ENCODE measurements around the gene BANF2. TPM values are rescaled to one million over a fixed set of nuclear protein-coding genes. Genes with fewer than 3 reads are reported as not detected.
A peak's percentile ranks its signal among the peaks of the same experiment; 100 is the strongest.

The BANF2 gene
- total and polyA plus RNA-seq, 2 of the 13 experiments (the other 11 are each of a cell fraction or from before 2014, with no cell fraction given) = 0.35 TPM; not detected in 1

DNA sequence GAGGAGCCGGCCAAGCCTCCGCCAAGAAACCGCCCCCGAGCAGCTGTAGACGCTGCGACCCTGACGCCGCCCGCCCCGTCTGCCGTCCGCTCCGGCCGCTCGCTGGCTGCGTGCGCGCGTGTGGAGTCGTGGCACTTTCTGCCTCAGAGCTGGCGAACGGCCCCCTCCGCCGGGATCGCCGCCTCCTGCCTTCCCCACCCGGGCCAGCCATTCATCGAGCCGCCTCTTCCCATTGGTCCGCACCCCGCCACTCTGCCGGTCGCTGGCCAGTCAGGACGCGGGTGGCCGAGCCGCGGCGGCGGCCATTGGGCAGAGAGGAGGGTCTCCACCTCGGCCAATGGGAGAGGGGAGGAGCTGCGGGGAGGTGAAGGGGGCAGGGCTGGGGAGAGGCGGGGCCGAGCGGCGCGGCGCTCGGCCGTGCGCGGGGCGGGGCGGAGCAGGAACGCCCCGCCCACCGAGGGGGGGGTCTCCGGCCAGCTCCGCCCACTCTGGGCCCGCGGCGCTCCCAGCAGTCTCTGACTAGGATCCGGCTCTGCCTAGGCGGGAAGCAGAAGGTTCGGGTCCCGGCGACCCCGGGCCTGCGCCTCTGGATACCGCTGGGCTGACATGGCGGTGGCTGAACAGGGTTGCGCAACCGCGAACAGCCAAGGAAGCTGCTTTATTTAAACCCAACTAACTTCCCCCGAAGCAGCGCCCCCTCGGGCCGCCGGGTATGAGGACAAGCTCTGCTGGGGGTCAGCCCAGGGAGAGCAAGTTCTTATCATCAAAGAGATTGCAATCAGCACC lies 17.5 kb upstream of the BANF2 start, which contains the start of gene RRBP1 (continued):
- TF ChIP-seq, protein P1, sequence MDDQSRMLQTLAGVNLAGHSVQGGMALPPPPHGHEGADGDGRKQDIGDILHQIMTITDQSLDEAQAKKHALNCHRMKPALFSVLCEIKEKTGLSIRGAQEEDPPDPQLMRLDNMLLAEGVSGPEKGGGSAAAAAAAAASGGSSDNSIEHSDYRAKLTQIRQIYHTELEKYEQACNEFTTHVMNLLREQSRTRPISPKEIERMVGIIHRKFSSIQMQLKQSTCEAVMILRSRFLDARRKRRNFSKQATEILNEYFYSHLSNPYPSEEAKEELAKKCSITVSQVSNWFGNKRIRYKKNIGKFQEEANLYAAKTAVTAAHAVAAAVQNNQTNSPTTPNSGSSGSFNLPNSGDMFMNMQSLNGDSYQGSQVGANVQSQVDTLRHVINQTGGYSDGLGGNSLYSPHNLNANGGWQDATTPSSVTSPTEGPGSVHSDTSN (CRISPR knock-in tag; IDR thresholded peaks at IDR 0.05; ENCODE audit: borderline replicate concordance) = peak; percentile 97
- TF ChIP-seq ZNF841 (CRISPR knock-in tag; IDR thresholded peaks at IDR 0.05; ENCODE audit: borderline replicate concordance) = no peak
- peak; percentile 63 for TF ChIP-seq NCOA2 (CRISPR knock-in tag; IDR thresholded peaks at IDR 0.05)
- TF ChIP-seq, protein P2, sequence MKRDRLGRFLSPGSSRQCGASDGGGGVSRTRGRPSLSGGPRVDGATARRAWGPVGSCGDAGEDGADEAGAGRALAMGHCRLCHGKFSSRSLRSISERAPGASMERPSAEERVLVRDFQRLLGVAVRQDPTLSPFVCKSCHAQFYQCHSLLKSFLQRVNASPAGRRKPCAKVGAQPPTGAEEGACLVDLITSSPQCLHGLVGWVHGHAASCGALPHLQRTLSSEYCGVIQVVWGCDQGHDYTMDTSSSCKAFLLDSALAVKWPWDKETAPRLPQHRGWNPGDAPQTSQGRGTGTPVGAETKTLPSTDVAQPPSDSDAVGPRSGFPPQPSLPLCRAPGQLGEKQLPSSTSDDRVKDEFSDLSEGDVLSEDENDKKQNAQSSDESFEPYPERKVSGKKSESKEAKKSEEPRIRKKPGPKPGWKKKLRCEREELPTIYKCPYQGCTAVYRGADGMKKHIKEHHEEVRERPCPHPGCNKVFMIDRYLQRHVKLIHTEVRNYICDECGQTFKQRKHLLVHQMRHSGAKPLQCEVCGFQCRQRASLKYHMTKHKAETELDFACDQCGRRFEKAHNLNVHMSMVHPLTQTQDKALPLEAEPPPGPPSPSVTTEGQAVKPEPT (CRISPR knock-in tag; IDR thresholded peaks at IDR 0.05; ENCODE audit: low read depth) = peak; percentile 48; the same call in 1 of the 2 replicates
- TF ChIP-seq, protein P3, sequence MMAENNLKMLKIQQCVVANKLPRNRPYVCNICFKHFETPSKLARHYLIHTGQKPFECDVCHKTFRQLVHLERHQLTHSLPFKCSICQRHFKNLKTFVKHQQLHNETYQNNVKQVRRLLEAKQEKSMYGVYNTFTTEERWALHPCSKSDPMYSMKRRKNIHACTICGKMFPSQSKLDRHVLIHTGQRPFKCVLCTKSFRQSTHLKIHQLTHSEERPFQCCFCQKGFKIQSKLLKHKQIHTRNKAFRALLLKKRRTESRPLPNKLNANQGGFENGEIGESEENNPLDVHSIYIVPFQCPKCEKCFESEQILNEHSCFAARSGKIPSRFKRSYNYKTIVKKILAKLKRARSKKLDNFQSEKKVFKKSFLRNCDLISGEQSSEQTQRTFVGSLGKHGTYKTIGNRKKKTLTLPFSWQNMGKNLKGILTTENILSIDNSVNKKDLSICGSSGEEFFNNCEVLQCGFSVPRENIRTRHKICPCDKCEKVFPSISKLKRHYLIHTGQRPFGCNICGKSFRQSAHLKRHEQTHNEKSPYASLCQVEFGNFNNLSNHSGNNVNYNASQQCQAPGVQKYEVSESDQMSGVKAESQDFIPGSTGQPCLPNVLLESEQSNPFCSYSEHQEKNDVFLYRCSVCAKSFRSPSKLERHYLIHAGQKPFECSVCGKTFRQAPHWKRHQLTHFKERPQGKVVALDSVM (CRISPR knock-in tag; IDR thresholded peaks at IDR 0.05) = no peak
- no peak for TF ChIP-seq ZNF207 (IDR thresholded peaks at IDR 0.05; ENCODE audit: borderline replicate concordance)
- TF ChIP-seq ZBTB7A (CRISPR knock-in tag; IDR thresholded peaks at IDR 0.05) = peak; percentile 97
- no peak for TF ChIP-seq NFE2L2 (IDR thresholded peaks at IDR 0.05; ENCODE audit: low read length)
- TF ChIP-seq HNF4A (CRISPR knock-in tag; IDR thresholded peaks at IDR 0.05) = peak; percentile 60; the same call in 1 of the 2 replicates
- TF ChIP-seq YEATS2 (CRISPR knock-in tag; IDR thresholded peaks at IDR 0.05; ENCODE audit: borderline replicate concordance) = peak; percentile 22; the same call in 1 of the 2 replicates
- TF ChIP-seq GLI4 (CRISPR knock-in tag; IDR thresholded peaks at IDR 0.05; ENCODE audit: borderline replicate concordance) = no peak; the same call in 1 of the 2 replicates
- TF ChIP-seq SYNCRIP (IDR thresholded peaks at IDR 0.05; ENCODE audit: insufficient read depth, low read depth, low read length) = no peak
- peak; percentile 89 for TF ChIP-seq AHR (CRISPR knock-in tag; IDR thresholded peaks at IDR 0.05)
- TF ChIP-seq HOXA9 (CRISPR knock-in tag; IDR thresholded peaks at IDR 0.05; ENCODE audit: borderline replicate concordance) = peak; percentile 79; the same call in 1 of the 2 replicates
- no peak for TF ChIP-seq ZNF180 (CRISPR knock-in tag; IDR thresholded peaks at IDR 0.05; ENCODE audit: borderline replicate concordance, low read depth)
- no peak for TF ChIP-seq ZNF383 (CRISPR knock-in tag; IDR thresholded peaks at IDR 0.05; ENCODE audit: borderline replicate concordance)
- TF ChIP-seq MED8 (CRISPR knock-in tag; IDR thresholded peaks at IDR 0.05; ENCODE audit: insufficient replicate concordance) = peak; percentile 86
- 0 out of 2 replicates have a peak, but pooled peaks have one; percentile 70 for TF ChIP-seq NR1H2 (CRISPR knock-in tag; IDR thresholded peaks at IDR 0.05; ENCODE audit: borderline replicate concordance, low read depth)
- TF ChIP-seq, protein P4, sequence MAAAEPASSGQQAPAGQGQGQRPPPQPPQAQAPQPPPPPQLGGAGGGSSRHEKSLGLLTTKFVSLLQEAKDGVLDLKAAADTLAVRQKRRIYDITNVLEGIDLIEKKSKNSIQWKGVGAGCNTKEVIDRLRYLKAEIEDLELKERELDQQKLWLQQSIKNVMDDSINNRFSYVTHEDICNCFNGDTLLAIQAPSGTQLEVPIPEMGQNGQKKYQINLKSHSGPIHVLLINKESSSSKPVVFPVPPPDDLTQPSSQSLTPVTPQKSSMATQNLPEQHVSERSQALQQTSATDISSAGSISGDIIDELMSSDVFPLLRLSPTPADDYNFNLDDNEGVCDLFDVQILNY (CRISPR knock-in tag; conservative IDR thresholded peaks at IDR 0.05) = peak; percentile 78
- no peak for TF ChIP-seq ZBTB8A (CRISPR knock-in tag; IDR thresholded peaks at IDR 0.05; ENCODE audit: borderline replicate concordance, low read depth)
- peak; percentile 93 for TF ChIP-seq ZNF572 (CRISPR knock-in tag; IDR thresholded peaks at IDR 0.05)

All from HepG2 (cell line).